NCI-H345 (cell line): Measurements from ENCODE around the gene LCN10.

ENCODE experiments used
- DNase-seq: peaks from one replicate; lab custom pipeline; 2025; lab: John Stamatoyannopoulos, UW

Gene LCN10

GRCh38 chr9:136700304-136700703 is 42.4 kb downstream of the LCN10 start:
- DNase-seq = no peak

GRCh38 chr9:136698635-136699246 is 44.0 kb downstream of the LCN10 start:
- DNase-seq = no peak

GRCh38 chr9:136697821-136698526 is 44.8 kb downstream of the LCN10 start:
- no peak for DNase-seq

- DNase-seq = no peak
Observed at GRCh38 chr9:136697146-136697820, 45.5 kb downstream of the LCN10 start.

- no peak for DNase-seq
Observed at GRCh38 chr9:136696502-136696901, 46.2 kb downstream of the LCN10 start.

GRCh38 chr9:136695955-136696354 is 46.8 kb downstream of the LCN10 start:
- DNase-seq = peak; percentile 46

GRCh38 chr9:136695435-136695895 is 47.3 kb downstream of the LCN10 start:
- DNase-seq = peak; percentile 95

GRCh38 chr9:136694872-136695247 is 47.9 kb downstream of the LCN10 start:
- no peak for DNase-seq

GRCh38 chr9:136694163-136694871 is 48.4 kb downstream of the LCN10 start:
- DNase-seq = peak; percentile 48

- DNase-seq = no peak
Observed at GRCh38 chr9:136693490-136694162, 49.1 kb downstream of the LCN10 start.

GRCh38 chr9:136693135-136693489 is 49.6 kb downstream of the LCN10 start:
- DNase-seq = no peak

- DNase-seq = no peak
Observed at GRCh38 chr9:136692185-136693134, 50.3 kb downstream of the LCN10 start.

- no peak for DNase-seq
Observed at GRCh38 chr9:136691316-136692184, 51.2 kb downstream of the LCN10 start.

- no peak for DNase-seq
Observed at GRCh38 chr9:136690806-136691261, 51.9 kb downstream of the LCN10 start.

- DNase-seq = no peak
Observed at GRCh38 chr9:136690104-136690805, 52.5 kb downstream of the LCN10 start.

- DNase-seq = no peak
Observed at GRCh38 chr9:136689108-136689460, 53.7 kb downstream of the LCN10 start.

- no peak for DNase-seq
Observed at GRCh38 chr9:136688274-136689107, 54.2 kb downstream of the LCN10 start.
